ENCODE results near the gene SNX22. TPM values are rescaled to one million over a fixed set of nuclear protein-coding genes. Genes with fewer than 3 reads are reported as not detected.

The SNX22 gene
- 10 to 100 TPM in 1 of 2 donors, 1 to 10 TPM in 1; 2.2 to 37.4 TPM for total RNA-seq
- polyA plus RNA-seq, result 1 to 10 TPM; 2.4 to 3.7 TPM

GRCh38 chr15:64151727-64152506 lies at the start of gene SNX22:
SNX22 (plus strand) TSS chr15:64151731; CDS start chr15:64151776, 45 bp downstream.
- Histone ChIP-seq H3K27ac (ENCODE audit: low read depth in 1 of 2, low read length in 2 of 2) (no peak within 1 kb of the TSS), H3K27me3 (ENCODE audit: control insufficient read depth in 4 of 4, insufficient read depth in 4 of 4, low read length in 3 of 4) (no peaks in the 10 kb centered on the region), H3K4me1 (ENCODE audit: control insufficient read depth in 4 of 4, insufficient read depth in 4 of 4, low read length in 3 of 4) (peaks cover 16 to 25% (median 21%) of the 10 kb centered on the region in 4 donors), H3K4me3 (ENCODE audit: low read depth in 1 of 3, low read length in 3 of 3) (peak within 1 kb of the TSS; percentile 19 to 63 (median 48)), H3K36me3 (ENCODE audit: control insufficient read depth in 4 of 4, insufficient read depth in 3 of 4, low read depth in 1 of 4, low read length in 3 of 4) (peaks cover 4 to 23% (median 20%) of the 10 kb centered on the region in 4 donors), H3K9ac (ENCODE audit: low read depth in 1 of 2, low read length in 2 of 2) (no peak within 1 kb of the TSS), H3K9me3 (ENCODE audit: control insufficient read depth in 4 of 4, low read length in 3 of 4) (no peaks in the 10 kb centered on the region)
- DNase-seq (ENCODE audit: low spot score), result peak; percentile 61
- TF ChIP-seq NR2F2 (IDR thresholded peaks at IDR 0.05) (no peak), TAF1 (conservative IDR thresholded peaks at IDR 0.05) (no peak), RAD21 (IDR thresholded peaks at IDR 0.05) (no peak), RXRA (IDR thresholded peaks at IDR 0.05) (no peak), GABPA (IDR thresholded peaks at IDR 0.05 in 1 of 2, conservative IDR thresholded peaks at IDR 0.05 in 1 of 2) (no peak), FOXA1 (IDR thresholded peaks at IDR 0.05) (no peak), ZBTB33 (IDR thresholded peaks at IDR 0.05) (no peak), SP1 (IDR thresholded peaks at IDR 0.05) (no peak), CTCF (IDR thresholded peaks at IDR 0.05; ENCODE audit: low read depth, low read length, missing input control) (no peak), EGR1 (IDR thresholded peaks at IDR 0.05; ENCODE audit: low read depth in 2 of 2) (no peak), HNF4A (conservative IDR thresholded peaks at IDR 0.05) (no peak), YY1 (IDR thresholded peaks at IDR 0.05) (no peak), HNF4G (IDR thresholded peaks at IDR 0.05) (no peak), MAX (IDR thresholded peaks at IDR 0.05) (no peak)
- TF ChIP-seq, protein P1, sequence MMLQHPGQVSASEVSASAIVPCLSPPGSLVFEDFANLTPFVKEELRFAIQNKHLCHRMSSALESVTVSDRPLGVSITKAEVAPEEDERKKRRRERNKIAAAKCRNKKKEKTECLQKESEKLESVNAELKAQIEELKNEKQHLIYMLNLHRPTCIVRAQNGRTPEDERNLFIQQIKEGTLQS (IDR thresholded peaks at IDR 0.05), result no peak
- TF ChIP-seq, protein P2, sequence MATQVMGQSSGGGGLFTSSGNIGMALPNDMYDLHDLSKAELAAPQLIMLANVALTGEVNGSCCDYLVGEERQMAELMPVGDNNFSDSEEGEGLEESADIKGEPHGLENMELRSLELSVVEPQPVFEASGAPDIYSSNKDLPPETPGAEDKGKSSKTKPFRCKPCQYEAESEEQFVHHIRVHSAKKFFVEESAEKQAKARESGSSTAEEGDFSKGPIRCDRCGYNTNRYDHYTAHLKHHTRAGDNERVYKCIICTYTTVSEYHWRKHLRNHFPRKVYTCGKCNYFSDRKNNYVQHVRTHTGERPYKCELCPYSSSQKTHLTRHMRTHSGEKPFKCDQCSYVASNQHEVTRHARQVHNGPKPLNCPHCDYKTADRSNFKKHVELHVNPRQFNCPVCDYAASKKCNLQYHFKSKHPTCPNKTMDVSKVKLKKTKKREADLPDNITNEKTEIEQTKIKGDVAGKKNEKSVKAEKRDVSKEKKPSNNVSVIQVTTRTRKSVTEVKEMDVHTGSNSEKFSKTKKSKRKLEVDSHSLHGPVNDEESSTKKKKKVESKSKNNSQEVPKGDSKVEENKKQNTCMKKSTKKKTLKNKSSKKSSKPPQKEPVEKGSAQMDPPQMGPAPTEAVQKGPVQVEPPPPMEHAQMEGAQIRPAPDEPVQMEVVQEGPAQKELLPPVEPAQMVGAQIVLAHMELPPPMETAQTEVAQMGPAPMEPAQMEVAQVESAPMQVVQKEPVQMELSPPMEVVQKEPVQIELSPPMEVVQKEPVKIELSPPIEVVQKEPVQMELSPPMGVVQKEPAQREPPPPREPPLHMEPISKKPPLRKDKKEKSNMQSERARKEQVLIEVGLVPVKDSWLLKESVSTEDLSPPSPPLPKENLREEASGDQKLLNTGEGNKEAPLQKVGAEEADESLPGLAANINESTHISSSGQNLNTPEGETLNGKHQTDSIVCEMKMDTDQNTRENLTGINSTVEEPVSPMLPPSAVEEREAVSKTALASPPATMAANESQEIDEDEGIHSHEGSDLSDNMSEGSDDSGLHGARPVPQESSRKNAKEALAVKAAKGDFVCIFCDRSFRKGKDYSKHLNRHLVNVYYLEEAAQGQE (IDR thresholded peaks at IDR 0.05), result no peak
- 2% methylated on average over 83 of the region's 83 CpGs for WGBS

Data from liver (tissue), 9 donors.